GM23338 (cell line): Measurements from ENCODE around the gene HCRTR1. TPM values are rescaled to one million over a fixed set of nuclear protein-coding genes. Genes with fewer than 3 reads are reported as not detected.
A peak's percentile ranks its signal among the peaks of the same experiment; 100 is the strongest.

Experiments
- ATAC-seq: fragments of 200-7000 bp; cut with Tn5 transposase; 3 replicates; pipeline ENCODE4 v1.9.1; 2020
- DNase-seq: peaks from one replicate; pipeline ENCODE4 v3.0.0-alpha.2; 2015; ENCODE audit warnings: low spot score
- H2AFZ ChIP-seq: fragments of 200-600 bp; sonication (generic); 2 replicates; pipeline ENCODE4 v1.8.0; 2016; ENCODE audit warnings: antibody characterized with exemption, mild to moderate bottlenecking, moderate library complexity
- H3F3A ChIP-seq: fragments of 200-600 bp; sonication (generic); replicated peaks from 2 replicates; pipeline ENCODE4 v1.8.0; 2017; ENCODE audit warnings: antibody characterized with exemption, mixed run types, low read depth
- H3K27ac ChIP-seq: fragments of 200-600 bp; sonication (generic); 2 replicates; pipeline ENCODE4 v1.6.1; 2016; ENCODE audit warnings: low read depth
- H3K27me3 ChIP-seq: fragments of 200-600 bp; sonication (generic); 2 replicates; pipeline ENCODE4 v1.8.0; 2016; ENCODE audit warnings: mild to moderate bottlenecking, mixed run types, moderate library complexity; ENCODE audit not compliant: insufficient read depth
- H3K36me3 ChIP-seq: fragments of 200-600 bp; sonication (generic); 2 replicates; pipeline ENCODE4 v1.8.0; 2016; ENCODE audit warnings: mild to moderate bottlenecking; ENCODE audit not compliant: insufficient read depth
- H3K4me1 ChIP-seq: fragments of 200-600 bp; sonication (generic); 2 replicates; pipeline ENCODE4 v1.8.0; 2016; ENCODE audit warnings: mild to moderate bottlenecking, moderate library complexity; ENCODE audit not compliant: insufficient read depth
- H3K4me2 ChIP-seq: fragments of 200-600 bp; sonication (generic); 2 replicates; pipeline ENCODE4 v1.7.1; 2017; ENCODE audit warnings: mixed run types
- H3K4me3 ChIP-seq: fragments of 200-600 bp; sonication (generic); 2 replicates; pipeline ENCODE4 v1.6.1; 2016; ENCODE audit warnings: mixed run types
- H3K79me2 ChIP-seq: fragments of 200-600 bp; sonication (generic); replicated peaks from 2 replicates; pipeline ENCODE4 v1.8.0; 2017; ENCODE audit warnings: mild to moderate bottlenecking; ENCODE audit not compliant: insufficient read depth
- H3K9me2 ChIP-seq: fragments of 200-600 bp; sonication (generic); 2 replicates; pipeline ENCODE4 v1.8.0; 2017; ENCODE audit not compliant: insufficient read depth
- H4K20me1 ChIP-seq: fragments of 200-600 bp; sonication (generic); replicated peaks from 2 replicates; pipeline ENCODE4 v1.8.0; 2017; ENCODE audit warnings: mild to moderate bottlenecking; ENCODE audit not compliant: insufficient read depth
- H3K27ac Mint-ChIP-seq: 2 replicates; pipeline ENCODE4 v1.8.0; 2020; ENCODE audit warnings: inconsistent platforms, mild to moderate bottlenecking, moderate library complexity, mixed read lengths
- H3K27me3 Mint-ChIP-seq: 3 replicates; pipeline ENCODE4 v1.8.0; 2022; ENCODE audit warnings: low read depth, mild to moderate bottlenecking, moderate library complexity, mixed read lengths, inconsistent platforms; ENCODE audit not compliant: insufficient read depth, poor library complexity
- H3K36me3 Mint-ChIP-seq: 3 replicates; pipeline ENCODE4 v1.8.0; 2021; ENCODE audit warnings: low read depth, mild to moderate bottlenecking, inconsistent platforms, moderate library complexity, mixed read lengths
- H3K4me1 Mint-ChIP-seq: 3 replicates; pipeline ENCODE4 v1.8.0; 2020; ENCODE audit warnings: mild to moderate bottlenecking, inconsistent platforms, mixed read lengths
- H3K4me3 Mint-ChIP-seq: 3 replicates; pipeline ENCODE4 v1.8.0; 2021; ENCODE audit warnings: moderate library complexity, mild to moderate bottlenecking, inconsistent platforms, mixed read lengths
- H3K9me3 Mint-ChIP-seq: 3 replicates; pipeline ENCODE4 v1.8.0; 2020; ENCODE audit warnings: moderate library complexity, mild to moderate bottlenecking, inconsistent platforms, mixed read lengths
- CREB1 ChIP-seq: fragments of 250-450 bp; sonication (Bioruptor Pico); IDR thresholded peaks from 2 replicates; pipeline ENCODE4 v1.5.0; 2020; ENCODE audit warnings: low read depth, mild to moderate bottlenecking, moderate library complexity
- CTCF ChIP-seq, 2 experiments: fragments of 200-600 bp in 1 of 2; sonication (generic) in 1 of 2; conservative IDR thresholded peaks; 2 replicates each; pipeline versions ENCODE4 v1.5.1 to v1.6.1; 2016 to 2017; ENCODE audit warnings: antibody characterized with exemption in 2 of 2, low read depth in 2 of 2, mild to moderate bottlenecking in 2 of 2, moderate library complexity in 1 of 2
- EZH2 ChIP-seq: fragments of 200-600 bp; sonication (generic); IDR thresholded peaks from one replicate; pipeline ENCODE4 v1.8.0; 2017; ENCODE audit warnings: antibody characterized with exemption, mild to moderate bottlenecking, low read depth; ENCODE audit not compliant: unreplicated experiment
- EZH2phosphoT487 ChIP-seq: fragments of 200-600 bp; sonication (generic); IDR thresholded peaks from one replicate; pipeline ENCODE4 v1.8.1; 2018; ENCODE audit warnings: antibody characterized with exemption; ENCODE audit not compliant: unreplicated experiment
- JUNB ChIP-seq: IDR thresholded peaks from one replicate; pipeline ENCODE4 v1.6.1; 2016; ENCODE audit warnings: antibody characterized with exemption; ENCODE audit not compliant: unreplicated experiment
- NANOG ChIP-seq: IDR thresholded peaks from 2 replicates; pipeline ENCODE4 v1.6.1; 2016; ENCODE audit warnings: antibody characterized with exemption, borderline replicate concordance
- STAT1 ChIP-seq: IDR thresholded peaks from one replicate; pipeline ENCODE4 v1.6.1; 2016; ENCODE audit warnings: antibody characterized with exemption; ENCODE audit not compliant: unreplicated experiment
- ZNF331 ChIP-seq: fragments of 250-450 bp; sonication (Bioruptor Pico); IDR thresholded peaks from 2 replicates; pipeline ENCODE4 v1.5.0; 2020; ENCODE audit warnings: low read depth, mild to moderate bottlenecking, moderate library complexity
- ZNF462 ChIP-seq: fragments of 250-450 bp; sonication (Bioruptor Pico); IDR thresholded peaks from 2 replicates; pipeline ENCODE4 v1.5.0; 2020; ENCODE audit warnings: mild to moderate bottlenecking, moderate library complexity
- polyA plus RNA-seq: library from polyadenylated mRNA; unstranded; fragments of >200 nt; fragmentation: Nextera tagmentation; extraction: Ambion mirVana; gene quantifications from 2 replicates; pipeline ENCODE4 v1.2.1, GENCODE V29; 2016
- total RNA-seq: library from RNA; depleted of rRNA; stranded (reverse); fragments of >200 nt; shearing (Covaris generic); gene quantifications from 2 replicates; pipeline ENCODE4 v1.2.3, GENCODE V29; 2014

Gene HCRTR1
- total and polyA plus RNA-seq, 2 experiments from 2014 or later, result 0.15 to 1.0 TPM

- TF ChIP-seq ZNF331 (CRISPR knock-in tag), result no peak
- TF ChIP-seq EZH2phosphoT487, result no peak
- TF ChIP-seq JUNB, result no peak
Measured at GRCh38 chr1:31639543-31639942, 22.1 kb downstream of the HCRTR1 start (continued).

GRCh38 chr1:31640179-31640578 lies 22.7 kb downstream of the HCRTR1 start:
- H3K9me2 ChIP-seq, result no peaks in the 10 kb centered on the region
- Mint-ChIP-seq H3K36me3 (no peaks in the 10 kb centered on the region), H3K27me3 (peaks cover 8% of the 10 kb centered on the region), H3K4me3 (no peak overlapping the region), H3K9me3 (no peaks in the 10 kb centered on the region), H3K4me1 (peaks cover 10% of the 10 kb centered on the region; the same call in 2 of the 3 replicates), H3K27ac (no peak overlapping the region)
- no peak overlapping the region for H2AFZ ChIP-seq
- H3K4me3 ChIP-seq, result no peak overlapping the region
- H3K27ac ChIP-seq, result no peak overlapping the region
- H3F3A ChIP-seq, result peaks cover under 1% of the 10 kb centered on the region; the same call in 1 of the 2 replicates
- no peak overlapping the region for H3K4me2 ChIP-seq
- peaks cover 81% of the 10 kb centered on the region for H3K79me2 ChIP-seq
- no peaks in the 10 kb centered on the region for H3K36me3 ChIP-seq
- no peak for ATAC-seq
- no peaks in the 10 kb centered on the region; the same call in none of the 2 replicates for H4K20me1 ChIP-seq
- TF ChIP-seq CTCF (conservative IDR thresholded peaks at IDR 0.05; ENCODE audit: low read depth in 2 of 2) (peak in 1 of 2 experiments; percentile 38; a peak in 2 of 4 replicates), EZH2phosphoT487 (no peak)
- peaks cover 32% of the 10 kb centered on the region for H3K4me1 ChIP-seq
- no peaks in the 10 kb centered on the region for H3K27me3 ChIP-seq
- DNase-seq, result no peak

GRCh38 chr1:31640964-31641363 lies 23.5 kb downstream of the HCRTR1 start:
- peaks cover 8% of the 10 kb centered on the region for H3K27me3 Mint-ChIP-seq
- peak overlapping the region; percentile 84; the same call in 1 of the 2 replicates for H3K27ac ChIP-seq
- peak; percentile 37 for DNase-seq
- TF ChIP-seq STAT1, result no peak
- no peak for TF ChIP-seq EZH2phosphoT487
- TF ChIP-seq CREB1 (CRISPR knock-in tag), result no peak
- no peak for TF ChIP-seq NANOG
- TF ChIP-seq ZNF462 (CRISPR knock-in tag), result no peak
- no peak for TF ChIP-seq EZH2
- no peak for TF ChIP-seq CTCF (conservative IDR thresholded peaks at IDR 0.05; ENCODE audit: low read depth in 2 of 2)

More at GRCh38 chr1:31640964-31641363, 23.5 kb downstream of the HCRTR1 start:
- no peak overlapping the region for H3K27ac Mint-ChIP-seq
- Histone ChIP-seq H3K79me2 (peaks cover 78% of the 10 kb centered on the region), H4K20me1 (no peaks in the 10 kb centered on the region; the same call in none of the 2 replicates), H3K4me1 (peaks cover 36% of the 10 kb centered on the region), H3K36me3 (no peaks in the 10 kb centered on the region), H3F3A (peaks cover 8% of the 10 kb centered on the region; the same call in 1 of the 2 replicates), H3K27me3 (no peaks in the 10 kb centered on the region), H3K4me3 (no peak overlapping the region), H3K4me2 (peak overlapping the region; percentile 43; the same call in 1 of the 2 replicates), H2AFZ (no peak overlapping the region), H3K9me2 (no peaks in the 10 kb centered on the region)
- no peak overlapping the region for H3K4me3 Mint-ChIP-seq
- H3K36me3 Mint-ChIP-seq, result no peaks in the 10 kb centered on the region
- H3K4me1 Mint-ChIP-seq, result peaks cover 13% of the 10 kb centered on the region; the same call in 2 of the 3 replicates
- no peak for ATAC-seq
- no peaks in the 10 kb centered on the region; the same call in 2 of the 3 replicates for H3K9me3 Mint-ChIP-seq
